HG03575 (cell line): ENCODE results near the gene NUP43.
A peak's percentile ranks its signal among the peaks of the same experiment; 100 is the strongest.
"Not testable (repeated sequence)": the region's sequence is repeated elsewhere in the genome, so short reads cannot be mapped to it uniquely, and the experiment has no call there.

ENCODE experiments used
- ATAC-seq: cut with Tn5 transposase; IDR thresholded peaks from one replicate; pipeline ENCODE4 v1.9.1; 2021; ENCODE audit not compliant: unreplicated experiment, insufficient number of reproducible peaks, low FRiP score; ENCODE audit errors: extremely low read depth

The NUP43 gene

GRCh38 chr6:149750136-149750609 is 3.8 kb upstream of the NUP43 start:
- ATAC-seq: peak; percentile 3

- peak; percentile 39 for ATAC-seq
Measured at GRCh38 chr6:149749594-149750135, 3.3 kb upstream of the NUP43 start, which contains the start of gene PCMT1. Gene PCMT1, plus strand, starts transcription at chr6:149749741. Its CDS starts 161 bp downstream, at chr6:149749902.

- not testable (repeated sequence) for ATAC-seq
Measured at GRCh38 chr6:149749082-149749593, 2.8 kb upstream of the NUP43 start.

- not testable (repeated sequence) for ATAC-seq
Measured at GRCh38 chr6:149745252-149745651, 1.1 kb downstream of the NUP43 start.

- ATAC-seq: no peak
Measured at GRCh38 chr6:149734915-149735314, 11.4 kb downstream of the NUP43 start.

GRCh38 chr6:149733089-149733720 is 13.1 kb downstream of the NUP43 start:
- ATAC-seq: no peak

- no peak for ATAC-seq
Measured at GRCh38 chr6:149729824-149730223, 16.5 kb downstream of the NUP43 start.

GRCh38 chr6:149728499-149729234 is 17.7 kb downstream of the NUP43 start:
- no peak for ATAC-seq

- ATAC-seq: no peak
Measured at GRCh38 chr6:149727793-149728498, 18.4 kb downstream of the NUP43 start.

GRCh38 chr6:149725785-149726184 is 20.5 kb downstream of the NUP43 start:
- no peak for ATAC-seq

- ATAC-seq: no peak
Measured at GRCh38 chr6:149723771-149724417, 22.4 kb downstream of the NUP43 start.

GRCh38 chr6:149723262-149723661 is 23.1 kb downstream of the NUP43 start:
- no peak for ATAC-seq

- no peak for ATAC-seq
Measured at GRCh38 chr6:149719531-149719930, 26.8 kb downstream of the NUP43 start.

GRCh38 chr6:149717588-149718458 is 28.5 kb downstream of the NUP43 start, which contains the start of gene LATS1:
Gene LATS1, minus strand, starts transcription at chr6:149718101. Its CDS starts 15,975 bp downstream, at chr6:149702126.
- ATAC-seq: peak; percentile 34

GRCh38 chr6:149717255-149717587 is 29.1 kb downstream of the NUP43 start:
- no peak for ATAC-seq

GRCh38 chr6:149716181-149716963 is 30.0 kb downstream of the NUP43 start:
- ATAC-seq: no peak

- no peak for ATAC-seq
Measured at GRCh38 chr6:149714442-149714841, 31.9 kb downstream of the NUP43 start.
